ENCODE data around the gene FBXL22. TPM values are rescaled to one million over a fixed set of nuclear protein-coding genes. Genes with fewer than 3 reads are reported as not detected.

FBXL22 gene
- 0.54 and 0.65 TPM in 2 replicates for total RNA-seq (ENCODE audit: low replicate concordance)

DNA sequence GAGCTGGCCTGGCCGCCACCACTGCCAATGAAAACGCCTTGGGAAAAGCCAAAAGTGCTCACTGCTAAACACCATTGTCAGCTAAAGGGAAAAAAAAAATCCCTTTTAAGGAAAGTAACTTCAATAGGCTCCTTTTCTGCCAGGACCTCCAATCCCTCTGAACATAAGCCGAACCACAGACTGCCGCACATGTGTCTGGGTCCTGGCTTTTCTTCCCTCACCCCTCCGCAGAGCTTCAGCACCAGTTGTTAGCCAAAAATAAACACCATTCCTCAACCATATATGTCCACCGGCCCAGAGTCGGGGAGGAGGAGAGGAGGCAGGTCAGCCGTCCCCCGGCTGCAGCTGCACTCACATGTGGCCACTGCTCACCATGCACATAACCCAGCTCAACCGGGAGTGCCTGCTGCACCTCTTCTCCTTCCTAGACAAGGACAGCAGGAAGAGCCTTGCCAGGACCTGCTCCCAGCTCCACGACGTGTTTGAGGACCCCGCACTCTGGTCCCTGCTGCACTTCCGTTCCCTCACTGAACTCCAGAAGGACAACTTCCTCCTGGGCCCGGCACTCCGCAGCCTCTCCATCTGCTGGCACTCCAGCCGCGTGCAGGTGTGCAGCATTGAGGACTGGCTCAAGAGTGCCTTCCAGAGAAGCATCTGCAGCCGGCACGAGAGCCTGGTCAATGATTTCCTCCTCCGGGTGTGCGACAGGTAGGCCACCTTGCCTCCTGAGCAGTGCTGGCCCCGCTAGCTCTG, at the start of gene FBXL22:
TSS of gene FBXL22 (plus strand) at position 350 of the 753 bp plus-strand sequence. CDS start at position 356, 6 bp downstream.
- peak; percentile 66 for DNase-seq (ENCODE audit: low read depth)

DNA sequence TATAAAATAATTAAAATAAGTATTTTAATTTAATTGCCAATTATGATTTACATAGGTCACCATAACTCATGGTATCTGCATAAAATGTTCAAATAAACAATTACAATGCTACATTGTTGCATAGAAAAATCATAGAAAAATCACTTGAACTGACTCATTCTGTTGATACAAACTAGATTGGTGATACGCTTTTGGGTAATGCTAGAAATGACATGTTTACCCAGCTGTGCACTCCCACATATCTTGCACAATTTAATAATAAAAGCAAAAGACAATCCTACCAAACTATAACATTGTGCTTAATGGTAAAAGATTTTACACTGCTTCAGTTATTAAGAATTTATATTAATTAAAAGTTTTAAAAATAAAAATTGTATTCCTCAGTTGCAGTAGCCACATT, 45.8 kb upstream of the FBXL22 start:
- TF ChIP-seq CTCF (IDR thresholded peaks at IDR 0.05; ENCODE audit: insufficient read depth, low read length): no peak
- DNase-seq (ENCODE audit: low read depth): peak; percentile 59
- no peak overlapping the region for H3K4me3 ChIP-seq (ENCODE audit: low read depth, low read length)

More for the DNA sequence above, at the start of gene FBXL22:
- TF ChIP-seq CTCF (IDR thresholded peaks at IDR 0.05; ENCODE audit: insufficient read depth, low read length): no peak
- no peak within 1 kb of the TSS for H3K4me3 ChIP-seq (ENCODE audit: low read depth, low read length)

- H3K4me3 ChIP-seq (ENCODE audit: low read depth, low read length): peak overlapping the region; percentile 38
- TF ChIP-seq CTCF (IDR thresholded peaks at IDR 0.05; ENCODE audit: insufficient read depth, low read length): no peak
- DNase-seq (ENCODE audit: low read depth): peak; percentile 96
These were observed 43.8 kb upstream of the FBXL22 start for GRCh38 chr15:63553388-63553791.

DNA sequence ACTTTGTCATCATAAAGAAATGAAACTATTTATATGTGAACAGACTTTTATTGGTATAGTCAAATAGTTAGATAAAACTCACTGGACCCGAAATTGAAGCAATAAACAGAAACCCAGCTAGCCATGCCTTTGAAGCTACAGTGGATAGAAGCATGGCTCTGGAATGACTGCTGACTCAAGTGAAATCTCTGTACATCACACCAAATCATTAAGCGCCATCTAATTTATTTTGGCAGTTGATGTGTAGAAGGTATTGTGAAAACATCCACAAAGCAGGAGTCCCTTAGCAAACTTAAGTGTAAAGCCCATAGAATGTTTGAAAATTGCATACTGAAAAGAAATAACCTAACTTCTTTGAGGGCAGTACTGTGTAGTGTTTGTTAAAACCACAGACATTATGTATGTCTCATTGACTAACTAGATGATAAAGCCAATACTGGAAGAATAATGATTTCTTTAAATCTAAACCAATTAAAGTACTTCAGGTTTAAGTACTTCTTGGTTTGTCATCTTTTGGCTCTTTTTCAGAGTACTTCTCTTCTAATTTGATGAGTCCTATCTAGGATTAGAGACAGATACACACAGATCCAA, 42.8 kb upstream of the FBXL22 start:
- TF ChIP-seq CTCF (IDR thresholded peaks at IDR 0.05; ENCODE audit: insufficient read depth, low read length): no peak
- H3K4me3 ChIP-seq (ENCODE audit: low read depth, low read length): no peak overlapping the region
- DNase-seq (ENCODE audit: low read depth): no peak

DNA sequence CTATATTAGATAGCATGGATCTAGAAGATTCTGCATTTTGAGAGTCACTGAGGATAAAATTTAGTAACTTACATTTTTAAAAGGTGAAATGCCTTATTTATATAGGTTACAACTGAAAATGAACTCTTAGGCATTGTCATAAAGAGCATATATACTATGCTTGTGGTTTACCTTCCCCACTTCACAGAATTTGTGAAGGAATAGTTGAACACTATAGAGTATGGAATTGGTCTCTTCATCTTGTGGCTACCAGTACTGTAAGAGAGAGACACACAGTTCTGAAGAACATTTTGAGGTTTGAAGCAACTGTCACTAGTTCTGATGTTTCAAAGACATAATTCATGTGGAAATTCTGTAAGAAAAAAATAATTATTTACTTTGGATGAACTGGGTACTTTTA, 41.7 kb upstream of the FBXL22 start:
- no peak for TF ChIP-seq CTCF (IDR thresholded peaks at IDR 0.05; ENCODE audit: insufficient read depth, low read length)

DNA sequence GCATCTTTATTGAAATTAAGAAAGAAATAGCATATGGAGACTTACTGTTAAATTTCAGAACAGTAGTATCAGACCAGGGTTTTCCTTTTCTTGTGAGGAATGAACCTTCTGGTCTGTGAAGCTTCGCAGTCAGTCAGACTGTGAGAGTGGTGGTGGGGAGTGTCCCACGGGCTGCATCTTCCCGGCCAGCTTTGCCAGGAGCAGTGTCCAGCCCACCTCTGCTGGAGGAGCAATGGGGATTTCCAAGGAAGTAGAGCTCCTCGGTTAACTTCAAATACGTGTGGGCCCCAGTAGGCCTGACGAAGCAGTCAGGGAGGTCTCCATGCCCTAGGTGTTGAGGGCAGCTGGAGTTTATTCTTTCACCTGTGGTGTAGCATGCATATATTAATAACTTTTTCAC, 40.9 kb upstream of the FBXL22 start:
- no peak for TF ChIP-seq CTCF (IDR thresholded peaks at IDR 0.05; ENCODE audit: insufficient read depth, low read length)
- no peak overlapping the region for H3K4me3 ChIP-seq (ENCODE audit: low read depth, low read length)
- no peak for DNase-seq (ENCODE audit: low read depth)

More for the DNA sequence above, 41.7 kb upstream of the FBXL22 start:
- DNase-seq (ENCODE audit: low read depth): no peak
- H3K4me3 ChIP-seq (ENCODE audit: low read depth, low read length): no peak overlapping the region

Measured in fibroblast of the aortic adventitia (primary cell).